DMS 273 (cell line): ENCODE data around the gene GAB3.

Experiments
- DNase-seq: peaks from one replicate; lab custom pipeline; 2025; ENCODE audit not compliant: unreplicated experiment; lab: John Stamatoyannopoulos, UW

GAB3 gene

GRCh38 chrX:154750301-154751202 lies at the start of gene GAB3:
Gene GAB3, minus strand, starts transcription at chrX:154751077. Its CDS starts 52 bp downstream, at chrX:154751025.
- DNase-seq, result peak; percentile 79

GRCh38 chrX:154799556-154800348 lies 48.9 kb upstream of the GAB3 start:
- peak; percentile 60 for DNase-seq

- DNase-seq, result no peak
Observed at GRCh38 chrX:154797006-154797405, 46.1 kb upstream of the GAB3 start.

- no peak for DNase-seq
Observed at GRCh38 chrX:154795016-154795415, 44.1 kb upstream of the GAB3 start.

GRCh38 chrX:154793084-154793795 lies 42.4 kb upstream of the GAB3 start:
- no peak for DNase-seq

GRCh38 chrX:154791939-154792338 lies 41.1 kb upstream of the GAB3 start:
- no peak for DNase-seq

- no peak for DNase-seq
Observed at GRCh38 chrX:154791467-154791866, 40.6 kb upstream of the GAB3 start.

- no peak for DNase-seq
Observed at GRCh38 chrX:154785716-154786115, 34.8 kb upstream of the GAB3 start.

GRCh38 chrX:154784149-154784995 lies 33.5 kb upstream of the GAB3 start:
- no peak for DNase-seq

GRCh38 chrX:154780968-154781367 lies 30.1 kb upstream of the GAB3 start:
- DNase-seq, result no peak

- DNase-seq, result no peak
Observed at GRCh38 chrX:154779261-154779660, 28.4 kb upstream of the GAB3 start.

- DNase-seq, result no peak
Observed at GRCh38 chrX:154776753-154777152, 25.9 kb upstream of the GAB3 start.

- peak; percentile 69 for DNase-seq
Observed at GRCh38 chrX:154775419-154776349, 24.8 kb upstream of the GAB3 start.

GRCh38 chrX:154774622-154775021 lies 23.7 kb upstream of the GAB3 start:
- no peak for DNase-seq

- DNase-seq, result peak; percentile 99
Observed at GRCh38 chrX:154762537-154763296, 11.8 kb upstream of the GAB3 start, which contains the start of gene DKC1. Gene DKC1, plus strand, starts transcription at chrX:154762864. Its CDS starts 102 bp downstream, at chrX:154762966.

GRCh38 chrX:154761977-154762536 lies 11.2 kb upstream of the GAB3 start:
- DNase-seq, result peak; percentile 69

- no peak for DNase-seq
Observed at GRCh38 chrX:154758696-154759095, 7.8 kb upstream of the GAB3 start.

- DNase-seq, result peak; percentile 84
Observed at GRCh38 chrX:154751669-154752271, 893 bp upstream of the GAB3 start.
